Measurements from ENCODE around the gene AATF.
A peak's percentile ranks its signal among the peaks of the same experiment; 100 is the strongest.

AATF gene

DNA sequence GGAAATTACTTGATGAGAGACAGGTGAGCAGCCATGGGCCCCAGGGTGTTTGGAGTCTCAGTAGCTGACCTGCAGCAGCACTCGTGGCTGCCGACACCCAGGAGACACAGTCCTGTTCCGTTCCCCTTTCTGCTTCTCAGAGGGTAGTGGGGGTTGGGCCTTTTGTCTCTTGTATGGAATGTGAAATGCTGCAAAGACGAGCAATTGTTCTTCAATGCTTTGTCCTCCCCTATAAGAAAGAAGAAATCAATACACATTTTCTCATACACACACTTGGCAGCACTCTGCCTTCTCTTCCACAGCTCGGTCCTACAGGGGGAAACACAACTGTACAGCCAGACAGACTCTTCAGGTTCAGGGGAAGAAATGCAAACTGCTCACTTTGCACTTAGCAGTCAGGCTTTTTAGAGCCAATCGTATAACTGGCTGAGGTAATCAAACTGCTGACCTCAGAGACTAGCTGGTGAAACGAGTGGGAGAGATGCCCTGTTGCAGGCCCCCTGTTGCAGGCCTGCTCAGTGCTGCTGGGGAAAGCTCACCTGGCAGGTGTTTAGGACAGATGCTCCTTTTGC lies 96.7 kb downstream of the AATF start:
- peaks cover 19% of the 10 kb centered on the region for H3K4me1 ChIP-seq (ENCODE audit: insufficient read depth, low read length, severe bottlenecking)

DNA sequence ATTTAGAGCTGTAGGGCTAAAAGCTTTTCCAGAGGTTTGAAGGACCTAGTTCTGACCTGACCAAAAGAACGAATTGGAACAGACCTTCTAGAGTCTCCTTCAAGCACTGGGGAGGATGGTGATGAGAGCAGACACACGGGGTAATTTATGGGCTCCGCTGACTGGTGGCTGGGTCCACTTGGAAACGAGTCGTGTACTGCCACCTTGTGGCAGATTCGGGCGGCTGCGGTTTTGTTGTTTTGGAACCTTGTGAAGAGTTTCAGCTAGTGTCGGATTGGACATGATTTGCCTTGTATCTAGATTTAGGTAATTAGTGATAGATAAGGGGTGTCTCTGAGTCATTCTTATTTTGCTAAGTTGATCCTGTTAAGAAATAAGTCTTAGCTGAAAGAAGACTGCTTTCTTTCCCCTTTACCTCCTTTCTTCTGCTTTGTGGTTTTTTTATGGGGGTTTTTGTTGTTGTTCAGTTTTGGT lies 98.9 kb downstream of the AATF start:
- Histone ChIP-seq H3K27me3 (ENCODE audit: insufficient read depth, low read length) (no peaks in the 10 kb centered on the region), H3K9me3 (ENCODE audit: low read length) (no peaks in the 10 kb centered on the region), H3K79me2 (ENCODE audit: insufficient read depth, low read length) (no peaks in the 10 kb centered on the region), H3K9ac (ENCODE audit: low read length) (no peak overlapping the region), H3K4me2 (ENCODE audit: low read length) (no peak overlapping the region), H3K27ac (ENCODE audit: low read depth, low read length, poor library complexity, severe bottlenecking) (no peak overlapping the region), H2AFZ (ENCODE audit: low read length) (no peak overlapping the region), H4K20me1 (ENCODE audit: insufficient read depth, low read length) (no peaks in the 10 kb centered on the region), H3K4me1 (ENCODE audit: insufficient read depth, low read length, severe bottlenecking) (peaks cover 19% of the 10 kb centered on the region), H3F3A (ENCODE audit: insufficient read depth, low read length) (no peaks in the 10 kb centered on the region), H3K9me2 (ENCODE audit: low read depth, low read length) (no peaks in the 10 kb centered on the region), H3K36me3 (ENCODE audit: insufficient read depth, low read length) (peaks cover 9% of the 10 kb centered on the region; the same call in 1 of the 2 replicates), H3K4me3 (ENCODE audit: low read depth, low read length, poor library complexity, severe bottlenecking) (no peak overlapping the region)
- TF ChIP-seq EZH2 (IDR thresholded peaks at IDR 0.05; ENCODE audit: borderline replicate concordance, low read length), result no peak
- TF ChIP-seq, protein P1, sequence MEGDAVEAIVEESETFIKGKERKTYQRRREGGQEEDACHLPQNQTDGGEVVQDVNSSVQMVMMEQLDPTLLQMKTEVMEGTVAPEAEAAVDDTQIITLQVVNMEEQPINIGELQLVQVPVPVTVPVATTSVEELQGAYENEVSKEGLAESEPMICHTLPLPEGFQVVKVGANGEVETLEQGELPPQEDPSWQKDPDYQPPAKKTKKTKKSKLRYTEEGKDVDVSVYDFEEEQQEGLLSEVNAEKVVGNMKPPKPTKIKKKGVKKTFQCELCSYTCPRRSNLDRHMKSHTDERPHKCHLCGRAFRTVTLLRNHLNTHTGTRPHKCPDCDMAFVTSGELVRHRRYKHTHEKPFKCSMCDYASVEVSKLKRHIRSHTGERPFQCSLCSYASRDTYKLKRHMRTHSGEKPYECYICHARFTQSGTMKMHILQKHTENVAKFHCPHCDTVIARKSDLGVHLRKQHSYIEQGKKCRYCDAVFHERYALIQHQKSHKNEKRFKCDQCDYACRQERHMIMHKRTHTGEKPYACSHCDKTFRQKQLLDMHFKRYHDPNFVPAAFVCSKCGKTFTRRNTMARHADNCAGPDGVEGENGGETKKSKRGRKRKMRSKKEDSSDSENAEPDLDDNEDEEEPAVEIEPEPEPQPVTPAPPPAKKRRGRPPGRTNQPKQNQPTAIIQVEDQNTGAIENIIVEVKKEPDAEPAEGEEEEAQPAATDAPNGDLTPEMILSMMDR (IDR thresholded peaks at IDR 0.05; ENCODE audit: low read length), result peak; percentile 94

More for the DNA sequence above, 96.7 kb downstream of the AATF start:
- Histone ChIP-seq H3K79me2 (ENCODE audit: insufficient read depth, low read length) (no peaks in the 10 kb centered on the region), H3K4me2 (ENCODE audit: low read length) (no peak overlapping the region), H3K9ac (ENCODE audit: low read length) (no peak overlapping the region), H3K36me3 (ENCODE audit: insufficient read depth, low read length) (no peaks in the 10 kb centered on the region; the same call in 1 of the 2 replicates), H3F3A (ENCODE audit: insufficient read depth, low read length) (no peaks in the 10 kb centered on the region), H3K4me3 (ENCODE audit: low read depth, low read length, poor library complexity, severe bottlenecking) (no peak overlapping the region), H2AFZ (ENCODE audit: low read length) (no peak overlapping the region), H3K9me3 (ENCODE audit: low read length) (no peaks in the 10 kb centered on the region), H3K27me3 (ENCODE audit: insufficient read depth, low read length) (no peaks in the 10 kb centered on the region), H3K9me2 (ENCODE audit: low read depth, low read length) (no peaks in the 10 kb centered on the region), H4K20me1 (ENCODE audit: insufficient read depth, low read length) (no peaks in the 10 kb centered on the region), H3K27ac (ENCODE audit: low read depth, low read length, poor library complexity, severe bottlenecking) (peak overlapping the region; percentile 29)
- TF ChIP-seq, protein P1 (IDR thresholded peaks at IDR 0.05; ENCODE audit: low read length), result no peak
- no peak for TF ChIP-seq EZH2 (IDR thresholded peaks at IDR 0.05; ENCODE audit: borderline replicate concordance, low read length)

DNA sequence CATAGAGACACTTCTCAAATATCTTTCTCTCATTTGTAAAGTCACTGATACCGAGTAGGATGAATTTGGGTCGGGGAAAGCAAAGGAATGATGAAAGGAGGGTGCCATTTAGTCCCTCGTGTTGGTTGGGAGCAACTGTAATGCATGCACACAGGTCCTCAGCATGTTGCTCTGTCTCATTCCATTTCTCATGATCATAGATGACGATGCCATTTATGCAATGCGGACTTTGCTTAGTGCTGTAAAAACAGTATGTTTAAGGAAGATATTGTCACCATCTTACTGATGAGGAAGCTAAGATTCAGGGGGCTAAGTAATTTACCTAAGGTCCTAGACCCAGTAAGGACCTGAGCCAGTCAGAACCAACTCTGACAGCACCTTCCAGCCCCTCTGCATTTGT lies 100.1 kb downstream of the AATF start:
- Histone ChIP-seq H3K27ac (ENCODE audit: low read depth, low read length, poor library complexity, severe bottlenecking) (no peak overlapping the region), H3K4me2 (ENCODE audit: low read length) (no peak overlapping the region)

More for the DNA sequence above, 100.1 kb downstream of the AATF start:
- Histone ChIP-seq H2AFZ (ENCODE audit: low read length) (no peak overlapping the region), H3K27me3 (ENCODE audit: insufficient read depth, low read length) (no peaks in the 10 kb centered on the region), H3K4me3 (ENCODE audit: low read depth, low read length, poor library complexity, severe bottlenecking) (no peak overlapping the region), H3F3A (ENCODE audit: insufficient read depth, low read length) (no peaks in the 10 kb centered on the region), H3K79me2 (ENCODE audit: insufficient read depth, low read length) (no peaks in the 10 kb centered on the region), H3K36me3 (ENCODE audit: insufficient read depth, low read length) (peaks cover 12% of the 10 kb centered on the region; the same call in 1 of the 2 replicates), H3K9me3 (ENCODE audit: low read length) (no peaks in the 10 kb centered on the region), H4K20me1 (ENCODE audit: insufficient read depth, low read length) (no peaks in the 10 kb centered on the region), H3K4me1 (ENCODE audit: insufficient read depth, low read length, severe bottlenecking) (peaks cover 17% of the 10 kb centered on the region), H3K9ac (ENCODE audit: low read length) (no peak overlapping the region), H3K9me2 (ENCODE audit: low read depth, low read length) (no peaks in the 10 kb centered on the region)
- TF ChIP-seq, protein P1 (IDR thresholded peaks at IDR 0.05; ENCODE audit: low read length), result no peak
- TF ChIP-seq EZH2 (IDR thresholded peaks at IDR 0.05; ENCODE audit: borderline replicate concordance, low read length), result no peak
